Neural cell (in vitro differentiated cells): ENCODE results near the gene ATXN10. TPM values are rescaled to one million over a fixed set of nuclear protein-coding genes. Genes with fewer than 3 reads are reported as not detected.

Experiments
- H2AFZ ChIP-seq: fragments of 200-600, 300-800 bp; sonication (generic), shearing (Covaris generic); 2 replicates; pipeline ENCODE4 v1.6.0; 2014; ENCODE audit warnings: low read depth, mild to moderate bottlenecking, antibody characterized with exemption, low read length, moderate library complexity
- H3F3A ChIP-seq: fragments of 200-600 bp; shearing (Covaris generic); 2 replicates; pipeline ENCODE4 v1.6.1; 2016; ENCODE audit warnings: mild to moderate bottlenecking, moderate library complexity, mixed read lengths, antibody characterized with exemption, low read length; ENCODE audit not compliant: insufficient read depth, poor library complexity, severe bottlenecking
- H3K27ac ChIP-seq: fragments of 200-600, 300-800 bp; sonication (generic), shearing (Covaris generic); 2 replicates; pipeline ENCODE4 v1.5.1; 2014; ENCODE audit warnings: mild to moderate bottlenecking, low read length, moderate library complexity
- H3K27me3 ChIP-seq: fragments of 300-800, 200-600 bp; sonication (generic), shearing (Covaris generic); 2 replicates; pipeline ENCODE4 v1.6.0; 2014; ENCODE audit warnings: mild to moderate bottlenecking, low read depth, low read length, moderate library complexity; ENCODE audit not compliant: insufficient read depth
- H3K36me3 ChIP-seq: fragments of 300-800, 200-600 bp; sonication (generic), shearing (Covaris generic); 2 replicates; pipeline ENCODE4 v1.5.1; 2014; ENCODE audit warnings: mild to moderate bottlenecking, antibody characterized with exemption, low read length, moderate library complexity; ENCODE audit not compliant: insufficient read depth
- H3K4me2 ChIP-seq: fragments of 300-800, 200-600 bp; sonication (generic), shearing (Covaris generic); 2 replicates; pipeline ENCODE4 v1.6.0; 2014; ENCODE audit warnings: mild to moderate bottlenecking, low read length
- H3K4me3 ChIP-seq: fragments of 300-800, 200-600 bp; sonication (generic), shearing (Covaris generic); 2 replicates; pipeline ENCODE4 v1.5.1; 2014; ENCODE audit warnings: mild to moderate bottlenecking, low read length, moderate library complexity
- H3K79me2 ChIP-seq: fragments of 200-600 bp; shearing (Covaris generic); replicated peaks from 2 replicates; pipeline ENCODE4 v1.6.0; 2014; ENCODE audit warnings: mild to moderate bottlenecking, low read length, moderate library complexity; ENCODE audit not compliant: insufficient read depth
- H3K9ac ChIP-seq: fragments of 300-800, 200-600 bp; sonication (generic), shearing (Covaris generic); 2 replicates; pipeline ENCODE4 v1.6.1; 2016; ENCODE audit warnings: mild to moderate bottlenecking, low read length, mixed read lengths
- H3K9me2 ChIP-seq: fragments of 200-600 bp; shearing (Covaris generic); 2 replicates; pipeline ENCODE4 v1.6.1; 2016; ENCODE audit warnings: mild to moderate bottlenecking, low read length, mixed read lengths; ENCODE audit not compliant: insufficient read depth
- H3K9me3 ChIP-seq: fragments of 200-600, 300-800 bp; sonication (generic), shearing (Covaris generic); 2 replicates; pipeline ENCODE4 v1.6.1; 2016; ENCODE audit warnings: mild to moderate bottlenecking, mixed run types, low read length, moderate library complexity, mixed read lengths
- H4K20me1 ChIP-seq: fragments of 200-600 bp; shearing (Covaris generic); 2 replicates; pipeline ENCODE4 v1.6.1; 2016; ENCODE audit warnings: mild to moderate bottlenecking, mixed run types; ENCODE audit not compliant: insufficient read depth
- CTCF ChIP-seq: fragments of 450-650 bp; IDR thresholded peaks from 2 replicates; pipeline ENCODE4 v1.5.1; 2014; ENCODE audit warnings: antibody characterized with exemption, mild to moderate bottlenecking, moderate library complexity; ENCODE audit not compliant: poor library complexity, severe bottlenecking
- EP300 ChIP-seq: fragments of 450-650 bp; conservative IDR thresholded peaks from 2 replicates; pipeline ENCODE4 v1.6.1; 2014; ENCODE audit warnings: antibody characterized with exemption, mild to moderate bottlenecking, moderate library complexity; ENCODE audit not compliant: poor library complexity, severe bottlenecking
- EZH2 ChIP-seq: fragments of 200-600, 300-800 bp; shearing (Covaris generic), sonication (generic); IDR thresholded peaks from 2 replicates; pipeline ENCODE4 v1.6.1; 2014; ENCODE audit warnings: antibody characterized with exemption, low read length, borderline replicate concordance, mild to moderate bottlenecking; ENCODE audit not compliant: insufficient read depth, poor library complexity, severe bottlenecking
- MXI1 ChIP-seq: fragments of 450-650 bp; conservative IDR thresholded peaks from 2 replicates; pipeline ENCODE4 v1.6.1; 2014; ENCODE audit warnings: antibody characterized with exemption, mild to moderate bottlenecking; ENCODE audit not compliant: poor library complexity, severe bottlenecking
- POLR2AphosphoS5 ChIP-seq: IDR thresholded peaks from 2 replicates; pipeline ENCODE4 v1.6.1; 2012
- RAD21 ChIP-seq: fragments of 450-650 bp; conservative IDR thresholded peaks from 2 replicates; pipeline ENCODE4 v1.6.1; 2014; ENCODE audit warnings: antibody characterized with exemption, mild to moderate bottlenecking, moderate library complexity
- REST ChIP-seq: IDR thresholded peaks from 2 replicates; pipeline ENCODE4 v1.6.1; 2012; ENCODE audit warnings: borderline replicate concordance
- SMC3 ChIP-seq: fragments of 450-650 bp; conservative IDR thresholded peaks from 2 replicates; pipeline ENCODE4 v1.6.1; 2014; ENCODE audit warnings: antibody characterized with exemption, mild to moderate bottlenecking, moderate library complexity; ENCODE audit not compliant: poor library complexity
- TAF1 ChIP-seq: IDR thresholded peaks from 2 replicates; pipeline ENCODE4 v1.6.1; 2012; ENCODE audit warnings: low read depth
- polyA plus RNA-seq: library from polyadenylated mRNA; depleted of rRNA; stranded (reverse); fragments of >200 nt; gene quantifications from 2 replicates; pipeline ENCODE4 v1.2.3, GENCODE V29; 2014

The ATXN10 gene
- polyA plus RNA-seq, 1 donor from 2014 or later = 321 TPM

GRCh38 chr22:45790401-45790800 lies 118.8 kb downstream of the ATXN10 start:
- TF ChIP-seq POLR2AphosphoS5 (no peak), SMC3 (no peak), RAD21 (no peak), REST (no peak), CTCF (no peak), TAF1 (no peak), MXI1 (no peak), EP300 (no peak), EZH2 (no peak)
- no peak overlapping the region for H3K9ac ChIP-seq
- no peaks in the 10 kb centered on the region for H3F3A ChIP-seq
- no peaks in the 10 kb centered on the region for H3K9me2 ChIP-seq
- no peak overlapping the region for H2AFZ ChIP-seq
- no peak overlapping the region for H3K4me2 ChIP-seq
- H3K9me3 ChIP-seq = no peaks in the 10 kb centered on the region
- no peaks in the 10 kb centered on the region for H3K36me3 ChIP-seq
- H3K79me2 ChIP-seq = no peaks in the 10 kb centered on the region
- no peaks in the 10 kb centered on the region for H4K20me1 ChIP-seq
- H3K4me3 ChIP-seq = no peak overlapping the region
- H3K27me3 ChIP-seq = no peaks in the 10 kb centered on the region
- H3K27ac ChIP-seq = no peak overlapping the region

GRCh38 chr22:45793161-45793560 lies 121.5 kb downstream of the ATXN10 start:
- H3K9me2 ChIP-seq = no peaks in the 10 kb centered on the region
- H3K79me2 ChIP-seq = no peaks in the 10 kb centered on the region
- no peaks in the 10 kb centered on the region for H3K9me3 ChIP-seq
- no peaks in the 10 kb centered on the region for H3K27me3 ChIP-seq
- H4K20me1 ChIP-seq = no peaks in the 10 kb centered on the region
- peak overlapping the region; percentile 56 for H3K4me2 ChIP-seq
- no peaks in the 10 kb centered on the region for H3K36me3 ChIP-seq
- H3K4me3 ChIP-seq = peak overlapping the region; percentile 59
- no peak overlapping the region for H2AFZ ChIP-seq
- H3F3A ChIP-seq = no peaks in the 10 kb centered on the region
- H3K9ac ChIP-seq = peak overlapping the region; percentile 55
- H3K27ac ChIP-seq = peak overlapping the region; percentile 91
- TF ChIP-seq POLR2AphosphoS5 (peak; percentile 81), SMC3 (no peak), EP300 (peak; percentile 95), EZH2 (no peak), REST (no peak), CTCF (no peak)
